ENCODE data around the gene CDH13.

CDH13 gene

GRCh38 chr16:83651871-83652270 is 1025.1 kb downstream of the CDH13 start:
- DNase-seq = peak; percentile 59

DNA sequence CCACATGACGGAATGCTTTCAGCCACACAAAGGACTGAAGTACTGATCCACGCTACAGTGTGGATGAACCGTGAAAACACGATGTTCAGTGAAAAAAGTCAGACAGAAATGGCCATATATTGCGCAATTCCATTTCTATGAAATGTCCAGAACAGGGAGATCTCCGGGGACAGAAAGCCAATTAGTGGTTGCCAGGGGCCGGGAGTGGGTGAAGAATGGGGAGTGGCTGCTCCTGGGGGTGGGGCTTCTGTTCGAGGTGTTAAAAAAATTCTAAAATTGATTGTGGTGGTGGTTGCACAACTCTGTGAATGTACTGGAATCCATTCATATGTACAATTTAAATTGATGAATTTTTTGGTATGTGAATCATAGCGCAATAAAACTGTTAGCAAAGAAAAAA is 1026.2 kb downstream of the CDH13 start:
- no peak for DNase-seq

DNA sequence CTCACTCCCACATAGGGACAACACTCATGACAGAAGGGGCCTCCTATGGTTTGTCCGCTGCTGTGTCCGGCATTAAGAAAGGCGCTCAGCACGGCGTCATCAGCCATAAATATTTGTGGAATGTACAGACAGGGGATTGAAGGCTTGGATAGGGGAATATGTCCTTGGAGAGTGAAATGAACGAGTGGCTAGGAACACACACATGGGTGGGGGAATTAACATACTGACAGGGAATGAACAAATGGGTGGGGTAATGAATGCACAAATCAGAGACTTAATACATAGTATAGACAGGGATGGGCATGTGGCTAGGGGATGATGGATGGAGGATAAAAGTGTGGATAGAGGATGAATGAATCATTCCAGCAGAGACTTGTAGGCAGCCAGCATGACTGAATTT is 1027.0 kb downstream of the CDH13 start:
- no peak for DNase-seq

GRCh38 chr16:83660282-83660681 is 1033.5 kb downstream of the CDH13 start:
- no peak for DNase-seq

GRCh38 chr16:83661656-83662055 is 1034.9 kb downstream of the CDH13 start:
- DNase-seq = no peak

DNA sequence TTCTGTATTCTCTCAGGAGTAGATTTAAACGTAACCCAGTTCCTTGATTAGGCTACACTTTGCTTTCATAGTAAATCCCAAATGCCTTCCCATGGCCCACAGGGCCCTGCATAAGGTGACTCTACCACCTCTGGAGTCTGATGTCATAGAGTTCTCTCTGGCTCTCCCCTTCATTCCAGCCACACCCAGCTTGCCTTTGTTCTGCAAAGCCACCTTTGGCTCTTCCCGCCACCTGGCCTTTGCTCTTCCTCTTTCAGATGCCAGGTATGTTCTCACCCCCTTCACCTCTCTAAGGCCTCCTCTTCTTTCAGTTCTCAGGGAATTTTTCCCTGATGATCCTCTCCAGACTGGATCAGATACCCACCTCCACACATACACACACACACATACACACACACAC is 1039.7 kb downstream of the CDH13 start:
- no peak for DNase-seq

- DNase-seq = no peak
These were observed 1042.7 kb downstream of the CDH13 start for GRCh38 chr16:83669456-83669855.

- DNase-seq = no peak
These were observed 1048.3 kb downstream of the CDH13 start for GRCh38 chr16:83674931-83675535.

GRCh38 chr16:83676086-83676485 is 1049.3 kb downstream of the CDH13 start:
- DNase-seq = no peak

GRCh38 chr16:83680980-83681379 is 1054.2 kb downstream of the CDH13 start:
- DNase-seq = no peak

DNA sequence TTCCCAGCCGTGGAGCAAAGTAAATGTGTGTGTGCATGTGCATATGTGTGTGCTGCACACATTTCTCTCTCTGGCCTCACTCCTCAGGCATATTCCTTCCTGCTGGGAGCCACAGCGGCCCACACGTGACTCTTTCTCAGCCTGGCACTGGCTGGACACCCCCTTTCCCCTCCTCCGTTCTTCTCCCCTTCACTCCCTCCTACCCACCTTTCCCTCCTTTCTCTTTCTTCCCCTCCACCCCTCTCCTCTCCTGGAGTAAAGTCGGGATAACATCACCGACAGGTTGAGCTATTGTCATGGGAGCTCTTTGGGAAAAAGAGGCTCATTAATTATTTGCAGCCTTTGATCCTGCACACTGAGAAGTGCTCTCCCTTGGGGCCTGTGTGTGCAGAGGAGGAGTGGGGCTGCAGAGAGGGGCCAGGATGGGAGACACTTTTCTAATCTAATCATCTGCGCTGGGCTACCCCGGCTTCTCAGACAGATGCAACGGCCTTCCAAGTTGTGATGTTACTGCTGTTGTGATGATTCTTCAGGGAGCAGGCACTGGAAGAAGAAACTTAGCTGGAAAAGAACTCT is 1054.7 kb downstream of the CDH13 start:
- DNase-seq = peak; percentile 4

DNA sequence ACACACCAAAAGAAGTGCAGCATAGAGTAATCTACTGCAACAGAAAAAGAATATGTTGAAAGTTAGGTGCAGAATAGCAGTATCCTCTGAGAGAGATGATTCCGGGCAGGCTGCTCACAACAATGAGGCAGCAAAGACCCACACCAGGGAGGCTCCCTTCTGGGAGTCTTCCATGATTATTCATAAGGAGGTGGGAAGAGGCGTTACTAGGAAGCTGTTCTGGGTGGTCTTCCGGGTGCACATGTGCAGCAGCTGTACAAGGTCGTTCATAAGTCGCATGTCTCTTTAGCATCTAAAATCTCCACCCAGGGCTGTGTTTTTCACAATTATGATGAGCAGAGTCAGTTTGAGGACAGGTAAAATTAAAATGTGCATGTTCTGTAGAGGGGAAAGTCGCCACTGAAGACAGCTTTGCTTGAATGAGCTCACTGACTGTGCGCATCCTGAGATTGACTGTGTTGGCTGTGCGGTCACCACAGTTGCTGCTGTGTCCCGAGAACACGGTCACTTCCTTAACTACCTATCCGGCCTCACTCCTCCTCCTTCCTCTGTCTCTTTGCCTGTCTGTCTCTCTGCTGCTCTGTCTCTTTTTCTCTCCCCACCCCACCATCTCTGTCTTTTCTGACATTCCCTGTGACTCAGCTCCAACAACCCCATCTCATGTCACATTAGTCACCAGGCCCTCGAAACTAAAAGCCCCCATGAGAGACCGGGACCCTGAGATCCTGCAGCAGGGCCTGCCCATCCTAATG is 1055.5 kb downstream of the CDH13 start:
- DNase-seq = no peak

- no peak for DNase-seq
These were observed 1056.1 kb downstream of the CDH13 start for GRCh38 chr16:83682868-83683235.

DNA sequence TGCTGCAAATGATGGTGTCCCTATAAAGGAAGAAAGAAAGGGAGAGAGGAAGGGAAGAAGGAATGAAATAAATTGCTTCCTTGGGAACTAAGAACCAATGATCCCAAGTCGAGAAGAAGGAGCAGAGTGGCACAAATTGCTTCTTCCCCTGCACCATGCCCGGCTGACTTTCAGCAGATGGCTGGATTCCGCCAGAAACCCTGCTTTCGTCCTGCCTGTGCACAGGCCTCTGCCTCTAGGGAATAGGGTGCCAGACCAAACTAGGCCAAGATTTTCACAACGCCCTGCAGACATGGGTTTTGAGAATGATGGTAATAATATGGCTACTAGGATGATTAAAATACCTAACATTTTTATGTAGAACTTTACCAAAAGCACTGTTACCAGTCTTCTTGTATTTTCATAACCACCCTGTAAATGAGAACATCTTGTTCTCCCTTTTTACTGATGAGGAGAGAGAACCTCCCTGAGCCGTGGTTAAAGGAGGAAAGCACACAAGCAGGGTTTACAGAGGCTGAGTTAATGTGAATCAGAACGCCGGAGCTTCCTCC is 1058.9 kb downstream of the CDH13 start:
- no peak for DNase-seq

- no peak for DNase-seq
These were observed 1060.0 kb downstream of the CDH13 start for GRCh38 chr16:83686726-83687125.

DNA sequence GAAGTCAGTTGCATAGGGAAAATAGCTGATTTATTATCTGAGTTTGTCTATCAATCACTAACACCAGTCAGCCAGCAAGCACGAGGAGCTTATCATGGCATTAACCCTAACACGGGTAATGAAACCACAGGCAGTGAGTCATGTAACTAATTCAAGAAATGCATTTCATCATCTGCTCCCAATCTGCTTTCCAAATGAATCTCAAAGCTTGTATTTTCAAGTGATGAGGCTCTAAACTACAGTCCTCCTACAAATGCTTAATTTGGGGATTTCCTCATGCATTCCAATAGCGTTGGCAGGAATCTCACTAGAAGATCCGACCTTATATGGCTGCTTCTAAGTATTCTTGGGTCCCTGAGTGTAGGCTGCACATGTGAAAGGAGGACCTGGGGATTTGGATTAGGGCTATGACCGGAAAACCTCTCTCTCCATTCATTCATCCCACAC is 1062.6 kb downstream of the CDH13 start:
- DNase-seq = no peak

GRCh38 chr16:83692224-83692623 is 1065.5 kb downstream of the CDH13 start:
- DNase-seq = no peak

DNA sequence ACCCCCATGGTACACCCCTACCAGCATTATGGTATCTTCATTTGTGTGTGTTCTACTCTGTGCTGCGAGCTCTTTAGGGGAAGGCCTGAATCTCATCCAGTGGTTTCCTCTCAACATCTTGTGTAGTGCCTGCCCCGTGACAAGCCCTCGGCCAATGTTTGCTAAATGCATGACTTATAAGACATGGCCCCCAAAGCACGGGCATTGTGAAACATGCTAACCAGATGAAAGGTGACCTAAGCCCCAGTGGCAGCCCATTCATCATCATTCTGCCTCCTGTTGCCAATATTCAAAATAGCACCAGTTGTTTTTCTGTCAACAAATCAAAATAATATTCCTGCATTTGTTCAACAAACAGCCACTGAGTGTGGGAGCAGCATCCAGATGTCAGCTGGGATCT is 1072.2 kb downstream of the CDH13 start:
- no peak for DNase-seq

- DNase-seq = no peak
These were observed 1073.0 kb downstream of the CDH13 start for GRCh38 chr16:83699817-83700216.

- no peak for DNase-seq
These were observed 1074.1 kb downstream of the CDH13 start for GRCh38 chr16:83700918-83701317.

GRCh38 chr16:83701494-83701893 is 1074.7 kb downstream of the CDH13 start:
- no peak for DNase-seq

DNA sequence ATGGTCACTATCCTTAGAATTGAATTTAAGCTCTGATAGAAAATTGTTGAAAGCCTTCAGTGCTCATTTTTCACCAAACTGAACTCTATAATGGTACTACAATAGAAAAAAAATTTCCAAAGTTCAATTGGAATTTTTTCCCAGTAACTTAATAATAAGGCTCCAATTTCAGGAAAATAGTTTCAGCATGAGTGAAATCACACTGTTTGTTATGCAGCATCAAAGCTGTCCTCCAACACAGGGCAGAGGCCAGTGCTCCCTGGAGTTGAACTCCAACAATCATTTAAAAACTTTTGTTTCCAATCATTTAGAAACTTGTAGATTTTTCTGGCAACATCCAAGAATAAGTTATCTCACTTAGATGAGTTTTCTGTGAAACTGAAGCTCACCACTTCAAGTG is 1077.9 kb downstream of the CDH13 start:
- DNase-seq = no peak

DNA sequence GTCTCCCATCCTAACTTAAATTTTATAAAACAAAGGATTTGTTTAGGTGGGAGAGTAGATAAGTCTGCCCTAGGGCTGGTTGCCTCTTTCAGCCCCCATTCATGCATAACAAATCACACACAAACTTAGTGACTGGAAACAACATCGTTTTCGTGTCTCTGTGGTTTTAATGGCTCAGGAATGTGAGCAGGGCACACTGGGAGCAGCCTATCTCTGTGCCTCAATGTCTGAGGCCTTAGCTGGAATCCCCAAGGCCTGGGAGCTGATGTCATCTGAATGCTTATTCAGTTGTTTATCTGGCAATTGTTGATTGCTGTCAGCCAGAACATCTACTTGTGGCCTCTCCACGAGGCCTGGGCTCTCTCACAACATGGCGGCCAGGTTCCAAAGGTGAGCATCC is 1079.1 kb downstream of the CDH13 start:
- no peak for DNase-seq

DNA sequence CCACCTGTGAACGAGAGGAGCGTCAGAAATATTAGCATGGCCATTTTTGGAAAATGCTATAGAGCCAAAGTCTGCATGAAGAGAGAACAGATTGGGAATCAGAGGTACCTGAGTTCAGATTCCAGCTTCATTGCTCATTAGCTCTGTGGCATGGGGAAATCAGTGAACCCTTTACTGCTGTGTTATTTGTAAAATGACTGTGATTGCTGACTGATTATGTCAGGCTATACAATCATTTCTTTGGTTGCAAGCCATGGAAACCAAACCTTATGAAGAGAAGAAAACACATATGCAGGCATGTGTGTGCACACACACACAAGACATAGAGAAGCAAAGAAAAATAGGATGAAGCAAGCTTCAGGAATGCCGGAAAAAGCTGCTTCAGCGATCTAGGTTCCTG is 1079.6 kb downstream of the CDH13 start:
- DNase-seq = no peak

Data from NCI-H1092 treated with DMSO at 0.1 percent for 48 hours (cell line).